WERI-Rb-1 (cell line): ENCODE measurements around the gene CCL11.

Experiments
- DNase-seq: peaks from one replicate; pipeline ENCODE4 v3.0.0-alpha.2; 2020
- H3K27ac ChIP-seq: fragments of 250-450 bp; sonication (Bioruptor Pico); 2 replicates; pipeline ENCODE4 v1.5.1; 2020; ENCODE audit warnings: mild to moderate bottlenecking, moderate library complexity
- H3K27me3 ChIP-seq: fragments of 250-450 bp; sonication (Bioruptor Pico); 2 replicates; pipeline ENCODE4 v1.5.1; 2021; ENCODE audit warnings: mild to moderate bottlenecking, low read depth, moderate library complexity; ENCODE audit not compliant: insufficient read depth, severe bottlenecking
- H3K36me3 ChIP-seq: fragments of 250-450 bp; sonication (Bioruptor Pico); 2 replicates; pipeline ENCODE4 v1.5.1; 2020; ENCODE audit warnings: mild to moderate bottlenecking, moderate library complexity
- H3K4me3 ChIP-seq: 2 replicates; pipeline ENCODE4 v1.5.1; 2011; ENCODE audit warnings: low read depth, mild to moderate bottlenecking, control low read depth, low read length
- H3K9me3 ChIP-seq: fragments of 250-450 bp; sonication (Bioruptor Pico); 2 replicates; pipeline ENCODE4 v1.5.1; 2021; ENCODE audit warnings: mild to moderate bottlenecking, moderate library complexity; ENCODE audit not compliant: severe bottlenecking
- TF ChIP-seq, protein P1 (sequence below): IDR thresholded peaks from 2 replicates; pipeline ENCODE4 v1.5.1; 2011; ENCODE audit warnings: low read depth, mild to moderate bottlenecking, control low read depth, inconsistent platforms, low read length

The CCL11 gene

DNA sequence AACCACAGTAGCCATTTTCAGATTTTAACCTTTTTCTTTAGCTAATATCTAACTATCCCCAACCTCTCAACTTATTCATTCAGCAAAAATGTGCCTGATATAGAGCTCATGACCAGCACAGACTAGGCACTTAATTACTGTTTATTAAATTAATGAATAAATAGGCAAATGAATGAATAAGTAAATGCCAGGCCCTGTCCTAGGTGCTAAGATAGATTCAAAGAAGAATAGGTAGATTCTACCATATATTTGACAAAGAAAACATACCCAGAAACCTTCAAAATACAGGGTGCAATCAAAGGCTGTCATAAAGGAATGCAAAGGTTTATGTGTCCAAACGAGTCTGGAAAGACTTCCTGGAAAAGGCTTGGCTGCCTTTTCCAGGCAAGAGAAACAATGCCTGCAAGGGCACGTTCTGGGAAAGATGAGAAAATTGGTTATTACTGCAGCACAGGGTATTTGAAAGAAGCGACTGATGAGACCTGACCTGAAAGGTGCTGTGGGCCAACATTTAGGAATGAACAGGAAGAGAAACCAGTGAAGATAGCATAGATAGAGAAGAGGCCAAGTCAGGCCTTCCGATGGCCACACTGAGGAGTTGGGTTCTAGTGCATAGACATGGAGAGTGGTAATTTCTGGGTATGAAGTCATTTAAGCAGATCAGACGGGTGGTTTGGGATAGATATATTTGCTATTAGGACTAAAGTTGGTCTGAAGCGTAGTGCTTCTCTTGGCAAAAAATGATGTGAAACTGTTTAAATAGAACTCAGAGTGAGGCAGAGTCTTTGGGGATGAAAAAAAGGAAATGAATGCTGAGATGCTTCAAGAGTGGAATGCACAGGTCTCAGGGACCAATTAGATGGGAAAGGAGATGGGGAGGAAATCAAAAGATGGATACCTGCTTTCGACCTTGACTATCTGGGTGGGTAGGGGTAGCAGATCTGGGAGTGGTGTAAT lies 41.9 kb upstream of the CCL11 start:
- Histone ChIP-seq H3K27ac (no peak overlapping the region), H3K36me3 (no peaks in the 10 kb centered on the region), H3K9me3 (peaks cover 4% of the 10 kb centered on the region), H3K27me3 (peaks cover 73% of the 10 kb centered on the region), H3K4me3 (no peak overlapping the region)
- TF ChIP-seq, protein P1, sequence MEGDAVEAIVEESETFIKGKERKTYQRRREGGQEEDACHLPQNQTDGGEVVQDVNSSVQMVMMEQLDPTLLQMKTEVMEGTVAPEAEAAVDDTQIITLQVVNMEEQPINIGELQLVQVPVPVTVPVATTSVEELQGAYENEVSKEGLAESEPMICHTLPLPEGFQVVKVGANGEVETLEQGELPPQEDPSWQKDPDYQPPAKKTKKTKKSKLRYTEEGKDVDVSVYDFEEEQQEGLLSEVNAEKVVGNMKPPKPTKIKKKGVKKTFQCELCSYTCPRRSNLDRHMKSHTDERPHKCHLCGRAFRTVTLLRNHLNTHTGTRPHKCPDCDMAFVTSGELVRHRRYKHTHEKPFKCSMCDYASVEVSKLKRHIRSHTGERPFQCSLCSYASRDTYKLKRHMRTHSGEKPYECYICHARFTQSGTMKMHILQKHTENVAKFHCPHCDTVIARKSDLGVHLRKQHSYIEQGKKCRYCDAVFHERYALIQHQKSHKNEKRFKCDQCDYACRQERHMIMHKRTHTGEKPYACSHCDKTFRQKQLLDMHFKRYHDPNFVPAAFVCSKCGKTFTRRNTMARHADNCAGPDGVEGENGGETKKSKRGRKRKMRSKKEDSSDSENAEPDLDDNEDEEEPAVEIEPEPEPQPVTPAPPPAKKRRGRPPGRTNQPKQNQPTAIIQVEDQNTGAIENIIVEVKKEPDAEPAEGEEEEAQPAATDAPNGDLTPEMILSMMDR, result no peak
- no peak for DNase-seq

- DNase-seq, result no peak
- TF ChIP-seq, protein P1, result no peak
- no peak overlapping the region for H3K27ac ChIP-seq
- H3K9me3 ChIP-seq, result peaks cover 4% of the 10 kb centered on the region
- H3K4me3 ChIP-seq, result no peak overlapping the region
- H3K27me3 ChIP-seq, result peaks cover 75% of the 10 kb centered on the region
- H3K36me3 ChIP-seq, result no peaks in the 10 kb centered on the region
Observed at GRCh38 chr17:34245351-34245905, 40.1 kb upstream of the CCL11 start.

DNA sequence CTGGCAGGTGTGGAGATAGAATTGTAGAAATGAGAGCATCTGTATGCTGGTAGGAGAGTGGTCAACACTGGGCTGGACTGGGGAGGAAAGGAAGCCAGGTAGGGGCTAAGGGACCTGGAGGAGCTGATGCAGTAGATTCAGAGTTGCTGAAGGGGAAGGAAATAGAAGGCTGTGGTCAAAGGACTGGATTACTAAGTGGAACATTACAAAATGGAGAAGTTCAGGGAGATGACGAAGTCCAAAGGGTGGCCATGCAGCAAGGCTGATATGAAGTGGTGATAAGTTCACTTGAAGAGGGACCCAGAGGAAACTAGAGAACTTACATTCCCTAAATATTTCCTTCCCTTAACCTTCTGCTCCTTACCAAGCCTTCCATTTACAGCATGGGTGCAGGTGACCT lies 39.1 kb upstream of the CCL11 start:
- H3K27ac ChIP-seq, result no peak overlapping the region
- DNase-seq, result no peak
- TF ChIP-seq, protein P1, result no peak
- H3K9me3 ChIP-seq, result peaks cover 4% of the 10 kb centered on the region
- no peak overlapping the region for H3K4me3 ChIP-seq
- peaks cover 75% of the 10 kb centered on the region for H3K27me3 ChIP-seq
- H3K36me3 ChIP-seq, result no peaks in the 10 kb centered on the region

DNA sequence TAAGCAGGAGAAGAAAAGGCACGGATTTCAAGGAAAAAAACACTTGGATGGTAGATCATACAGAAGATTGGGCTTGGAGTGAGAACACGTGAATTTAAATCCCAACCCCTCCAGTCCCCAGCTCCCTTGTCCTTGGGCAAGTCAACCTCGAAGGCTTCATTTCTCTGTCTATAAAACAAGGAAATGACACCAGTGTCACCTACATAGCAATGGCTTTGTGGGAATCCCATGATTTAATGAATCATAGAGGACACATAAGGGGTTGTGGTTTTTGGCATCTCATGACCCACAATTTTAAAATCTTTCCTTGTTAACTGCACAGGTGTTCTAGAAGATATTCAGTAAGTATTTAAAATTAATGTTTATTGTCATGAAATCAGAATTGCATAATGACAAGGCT lies 38.7 kb upstream of the CCL11 start:
- Histone ChIP-seq H3K4me3 (no peak overlapping the region), H3K36me3 (no peaks in the 10 kb centered on the region), H3K27ac (no peak overlapping the region), H3K27me3 (peaks cover 75% of the 10 kb centered on the region), H3K9me3 (peaks cover 4% of the 10 kb centered on the region)
- DNase-seq, result no peak
- TF ChIP-seq, protein P1, result no peak

- H3K27me3 ChIP-seq, result peaks cover 82% of the 10 kb centered on the region
- no peaks in the 10 kb centered on the region for H3K36me3 ChIP-seq
- TF ChIP-seq, protein P1, result no peak
- peaks cover 1% of the 10 kb centered on the region for H3K9me3 ChIP-seq
- H3K27ac ChIP-seq, result no peak overlapping the region
- no peak for DNase-seq
- no peak overlapping the region for H3K4me3 ChIP-seq
Observed at GRCh38 chr17:34248511-34249024, 37.0 kb upstream of the CCL11 start.
